Left forelimb (tissue), 1 donor: ENCODE data around the gene PRG2.
"Not testable (repeated sequence)": the region's sequence is repeated elsewhere in the genome, so short reads cannot be mapped to it uniquely, and the experiment has no call there.

Experiments
- DNase-seq: peaks from one replicate; pipeline ENCODE4 v3.0.0-alpha.2; 2018; ENCODE audit warnings: low spot score

PRG2 gene

DNA sequence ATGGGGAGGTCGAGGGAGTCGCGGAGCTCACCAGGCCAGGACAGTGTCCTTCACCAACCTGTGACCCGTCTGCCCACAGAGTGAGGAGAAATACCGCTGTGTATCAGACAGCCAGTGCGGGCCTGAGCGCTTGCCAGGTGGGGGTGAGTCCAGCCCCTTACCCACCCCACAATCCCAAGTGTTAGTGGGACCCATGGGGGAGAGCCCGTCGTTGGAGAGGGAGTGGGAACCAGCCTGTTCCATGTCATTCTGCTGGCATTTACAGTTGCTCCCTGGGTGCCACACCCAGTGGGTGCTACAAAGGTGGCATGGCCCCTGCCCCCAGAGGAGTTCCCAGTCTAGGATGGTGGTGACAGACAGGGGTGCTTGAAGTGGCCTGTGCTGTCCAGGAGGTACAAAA is 43.1 kb downstream of the PRG2 start:
- DNase-seq, result no peak

GRCh38 chr11:57345555-57346211 is 44.8 kb downstream of the PRG2 start:
- DNase-seq, result no peak

GRCh38 chr11:57344826-57345225 is 45.6 kb downstream of the PRG2 start:
- DNase-seq, result no peak

DNA sequence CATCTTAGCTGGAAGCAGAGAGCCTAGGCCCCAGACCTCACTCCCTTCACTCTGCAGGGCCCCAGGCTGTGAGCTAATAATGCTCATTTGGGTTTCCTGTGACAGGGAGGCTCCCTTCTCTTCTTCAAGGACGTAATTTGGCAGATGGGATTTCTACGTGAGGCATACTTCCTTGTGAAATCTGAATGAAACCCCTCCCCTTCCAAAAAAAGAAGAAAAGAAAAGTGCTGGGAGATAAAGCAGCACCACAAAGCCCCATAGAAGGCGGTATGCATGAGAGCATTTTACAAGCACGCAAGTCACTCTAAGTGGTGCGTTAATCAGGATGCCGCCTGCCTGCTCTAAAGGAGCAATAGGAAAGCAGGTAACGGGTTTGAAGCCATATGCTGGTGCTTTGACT is 46.6 kb downstream of the PRG2 start:
- no peak for DNase-seq

DNA sequence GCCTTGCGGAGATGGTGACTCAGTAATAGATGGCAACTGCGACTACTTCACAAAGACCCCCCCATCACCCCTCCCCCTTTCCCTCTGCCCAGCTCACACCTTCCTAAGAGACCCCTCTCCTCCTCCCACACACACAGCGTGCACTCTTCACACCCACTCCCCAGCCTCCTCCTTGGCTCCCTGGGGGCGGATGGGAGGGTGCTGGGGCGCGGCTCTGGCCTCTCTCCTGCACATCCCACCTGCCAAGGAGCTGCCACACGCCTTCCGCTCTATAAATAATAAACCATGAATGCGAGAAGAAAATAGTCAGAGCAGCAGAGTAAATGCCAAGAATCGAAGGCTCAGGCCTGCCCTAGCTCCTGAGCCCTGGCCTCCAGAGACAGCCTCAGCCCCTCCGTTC is 47.7 kb downstream of the PRG2 start:
- no peak for DNase-seq

DNA sequence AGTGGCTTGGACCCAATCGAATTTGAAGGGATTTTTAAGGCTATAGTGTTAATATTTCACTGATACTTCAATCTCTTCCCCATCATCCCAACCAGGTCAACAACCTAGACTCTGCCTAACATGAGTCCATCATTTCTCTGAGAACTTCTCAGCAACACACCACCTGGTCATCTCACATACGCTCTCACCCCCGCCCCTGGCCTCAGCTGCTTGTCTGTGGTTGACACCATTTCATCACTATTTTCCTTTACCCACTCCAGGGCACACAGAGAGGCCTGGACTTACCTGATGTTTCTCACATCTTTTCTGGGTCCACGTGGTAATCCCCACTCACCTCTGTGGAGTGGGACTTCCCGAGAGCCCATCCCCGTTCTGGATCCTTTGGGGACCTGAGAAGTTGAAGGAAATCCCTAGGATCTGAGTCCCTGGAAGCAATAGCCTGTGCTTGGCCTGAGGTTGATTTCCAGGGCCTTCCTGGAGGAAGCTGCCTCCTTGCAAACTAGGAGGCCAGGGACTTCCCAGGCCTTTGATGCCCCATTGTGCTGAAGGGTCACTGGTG is 49.1 kb downstream of the PRG2 start:
- no peak for DNase-seq

- no peak for DNase-seq
Observed at GRCh38 chr11:57340039-57340615, 50.3 kb downstream of the PRG2 start.

- DNase-seq, result no peak
Observed at GRCh38 chr11:57339328-57339727, 51.1 kb downstream of the PRG2 start.

GRCh38 chr11:57338142-57338541 is 52.3 kb downstream of the PRG2 start, which contains the start of gene P2RX3:
Gene P2RX3 (plus strand): TSS chr11:57338352. CDS start chr11:57338551, 199 bp downstream.
- DNase-seq, result no peak

DNA sequence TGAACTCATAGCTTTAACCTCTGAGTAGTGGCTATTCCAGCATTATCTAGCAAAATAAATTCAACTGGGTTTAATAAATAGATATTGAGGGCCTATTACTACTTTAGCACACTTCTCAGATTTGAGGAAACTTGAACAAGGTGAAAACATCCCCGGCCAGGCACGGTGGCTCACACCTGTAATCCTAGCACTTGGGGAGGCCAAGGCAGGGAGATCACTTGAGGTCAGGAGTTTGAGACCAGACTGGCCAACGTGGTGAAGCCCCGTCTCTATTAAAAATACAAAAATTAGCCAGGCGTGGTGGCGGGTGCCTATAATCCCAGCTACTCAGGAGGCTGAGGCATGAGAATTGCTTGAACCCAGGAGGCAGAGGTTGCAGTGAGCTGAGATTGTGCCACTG is 53.6 kb downstream of the PRG2 start:
- DNase-seq, result not testable (repeated sequence)
